Stimulated activated CD4-positive, alpha-beta T cell treated with anti-CD3 and anti-CD28 coated beads, Interleukin-2, amount 100 ng/mL, for 24 hours (primary cell): ENCODE results near the gene KSR1.
"Not testable (repeated sequence)": the region's sequence is repeated elsewhere in the genome, so short reads cannot be mapped to it uniquely, and the experiment has no call there.

Experiments
- DNase-seq, 2 donors: peaks; one replicate each; pipeline ENCODE4 v3.0.0-alpha.2; 2020

KSR1 gene

GRCh38 chr17:27669136-27669535 is 212.9 kb downstream of the KSR1 start:
- no peak for DNase-seq

- no peak for DNase-seq
These were observed 213.6 kb downstream of the KSR1 start for GRCh38 chr17:27669850-27670249.

GRCh38 chr17:27670791-27671590 is 214.7 kb downstream of the KSR1 start:
- DNase-seq, result no peak

- DNase-seq, result no peak
These were observed 215.3 kb downstream of the KSR1 start for GRCh38 chr17:27671591-27671910.

- not testable (repeated sequence) for DNase-seq
These were observed 215.8 kb downstream of the KSR1 start for GRCh38 chr17:27671977-27672480.

GRCh38 chr17:27674335-27674734 is 218.1 kb downstream of the KSR1 start:
- DNase-seq, result no peak
